GM18511 (cell line): ENCODE measurements around the gene TSHZ3.

Experiments used
- ATAC-seq: cut with Tn5 transposase; IDR thresholded peaks from one replicate; pipeline ENCODE4 v1.9.1; 2021; ENCODE audit warnings: mild to moderate bottlenecking, moderate library complexity; ENCODE audit not compliant: unreplicated experiment

TSHZ3 gene

GRCh38 chr19:31314849-31315629 lies 34.2 kb downstream of the TSHZ3 start:
- ATAC-seq, result no peak

- ATAC-seq, result no peak
Measured at GRCh38 chr19:31314156-31314555, 35.1 kb downstream of the TSHZ3 start.

DNA sequence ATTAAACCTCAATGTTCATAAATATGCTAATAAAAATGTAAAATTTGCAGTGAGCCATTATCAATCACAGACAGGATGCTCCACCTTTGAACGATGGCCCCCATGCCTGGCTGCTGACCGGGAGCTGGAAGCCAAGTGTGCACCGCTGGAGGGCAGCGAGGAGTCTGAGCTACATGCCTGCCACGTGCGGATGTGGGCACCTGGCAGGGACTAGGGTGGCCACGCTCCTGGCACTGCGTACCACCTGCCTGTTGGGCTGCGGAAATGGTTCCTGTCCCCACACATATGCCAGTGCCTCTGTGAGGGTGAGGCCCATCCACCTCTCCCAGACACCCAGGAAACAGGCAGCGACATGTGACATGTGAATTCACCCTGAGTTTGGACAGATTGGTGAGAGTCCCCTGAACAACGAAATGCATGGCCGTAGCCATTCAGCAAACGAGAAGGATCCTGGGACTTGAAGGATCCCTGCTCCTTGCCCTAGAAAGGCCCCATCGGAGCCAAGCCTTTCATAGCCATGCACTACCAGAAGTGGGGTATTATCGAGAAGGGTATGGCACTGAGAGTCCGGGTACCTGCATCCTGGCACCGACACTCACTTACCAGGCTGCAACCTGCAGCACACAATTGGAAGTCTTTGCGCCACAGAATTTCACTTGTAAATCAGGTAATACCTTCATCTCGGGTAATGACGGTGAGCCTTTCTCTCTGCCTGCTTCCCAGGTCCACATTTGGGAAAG lies 35.8 kb downstream of the TSHZ3 start:
- no peak for ATAC-seq

DNA sequence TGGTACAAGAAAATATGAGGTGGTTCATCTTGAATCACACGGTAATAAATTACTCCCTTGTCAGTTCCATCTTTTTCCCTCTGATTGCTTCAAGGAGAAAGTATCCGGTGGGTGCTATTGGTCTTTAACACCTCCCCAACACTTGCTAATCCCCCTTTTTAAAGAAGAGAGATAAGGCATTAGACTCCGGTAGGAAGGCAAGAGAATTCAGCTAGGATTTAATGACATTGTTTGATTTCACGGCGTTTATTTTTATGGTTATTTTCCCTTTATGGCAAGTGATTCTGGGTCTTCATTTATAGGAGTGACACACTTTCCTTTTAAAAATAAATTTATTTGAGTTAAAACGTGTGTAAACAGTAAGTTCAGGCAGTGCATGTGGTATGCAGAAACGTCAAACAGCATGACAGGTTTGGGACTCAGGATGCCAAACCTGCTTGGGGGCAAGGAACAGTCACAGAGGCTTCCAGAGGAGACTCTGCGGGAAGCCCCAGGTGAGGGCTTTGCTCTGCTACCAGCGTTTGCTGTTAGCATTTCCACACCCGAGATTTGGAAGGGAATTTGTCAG lies 36.5 kb downstream of the TSHZ3 start:
- no peak for ATAC-seq

DNA sequence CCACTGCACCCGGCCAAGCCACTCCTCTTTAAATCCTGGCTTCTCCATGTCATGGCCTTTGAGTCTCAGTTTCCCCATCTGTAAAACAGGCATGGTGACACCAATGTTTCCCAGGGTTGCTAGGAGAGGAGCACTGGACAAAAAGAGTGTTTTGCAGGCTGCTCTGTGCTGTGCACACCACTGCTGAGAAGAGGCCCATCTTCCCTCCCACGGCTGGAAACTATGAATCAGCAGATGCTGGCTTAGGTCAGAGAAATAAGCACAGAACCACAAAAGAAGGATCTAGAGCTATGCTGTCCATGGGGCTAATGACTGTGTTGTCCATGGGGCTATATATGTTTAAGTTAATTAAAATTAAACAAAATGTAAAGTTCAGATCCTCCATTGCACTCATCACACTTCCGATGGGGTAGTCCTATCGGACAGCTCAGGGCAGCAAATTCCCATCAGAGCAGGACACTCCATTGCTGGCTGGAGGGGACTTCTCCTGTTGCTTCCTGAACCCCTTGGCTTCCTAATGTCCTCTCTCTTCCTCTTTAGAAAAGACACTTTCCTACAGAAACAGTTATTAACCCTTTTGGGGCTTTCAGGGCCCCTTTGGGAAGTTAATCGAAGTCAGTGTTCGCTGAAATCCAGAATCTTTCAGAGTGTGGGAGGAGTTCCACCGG lies 37.1 kb downstream of the TSHZ3 start:
- no peak for ATAC-seq

- ATAC-seq, result no peak
Measured at GRCh38 chr19:31310432-31311133, 38.7 kb downstream of the TSHZ3 start.

GRCh38 chr19:31308781-31309180 lies 40.5 kb downstream of the TSHZ3 start:
- ATAC-seq, result no peak

DNA sequence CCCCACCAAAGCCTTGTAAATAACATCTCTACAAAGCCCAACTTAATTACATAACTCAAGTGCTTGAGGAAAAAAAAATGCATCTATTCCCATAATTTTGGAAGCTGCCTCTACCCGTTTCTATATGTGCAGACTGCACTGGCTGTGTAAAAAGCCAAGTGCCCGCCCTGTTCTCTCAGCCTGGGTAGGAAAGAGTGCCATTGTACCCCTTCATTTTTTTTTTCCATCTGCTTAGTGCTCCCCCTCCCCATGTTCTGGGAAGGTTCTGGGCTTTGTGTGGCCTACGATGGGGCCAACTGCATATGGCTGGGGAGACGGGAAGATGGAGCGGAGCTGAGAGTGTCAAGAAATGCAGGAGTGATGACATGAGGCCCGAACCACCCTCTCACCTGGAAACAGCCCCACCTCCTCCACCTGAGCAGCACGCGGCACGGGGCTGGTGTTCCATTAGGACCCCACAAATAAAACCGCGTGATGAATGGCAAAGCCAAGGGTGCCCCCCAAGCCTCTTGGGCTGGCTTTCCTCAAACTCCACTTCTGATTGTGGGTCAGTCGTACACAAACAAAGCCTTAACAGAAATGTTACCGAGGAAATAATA lies 42.1 kb downstream of the TSHZ3 start:
- ATAC-seq, result no peak

GRCh38 chr19:31306006-31306753 lies 43.1 kb downstream of the TSHZ3 start:
- no peak for ATAC-seq

DNA sequence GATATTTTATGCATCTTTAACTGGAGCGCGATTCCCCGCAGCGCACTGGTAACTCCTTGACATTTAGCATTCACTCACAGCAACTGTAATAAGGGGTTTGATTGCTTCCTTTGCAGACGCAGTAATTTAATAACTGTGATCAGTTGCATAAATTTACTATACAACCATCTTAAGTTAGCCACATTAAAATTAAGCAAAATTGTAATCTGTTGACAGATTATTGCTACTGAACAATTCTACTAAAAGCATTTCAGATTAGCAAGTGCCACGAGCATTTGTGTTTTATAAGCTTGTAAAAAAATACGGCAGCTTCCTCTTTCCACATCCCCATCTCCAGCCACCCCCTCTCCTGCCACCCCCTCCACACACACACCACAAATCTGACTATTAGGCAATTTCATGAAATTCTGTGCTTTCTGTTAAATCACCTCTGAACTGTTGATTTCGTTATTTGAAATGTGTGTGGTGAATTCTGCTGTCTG lies 44.4 kb downstream of the TSHZ3 start:
- ATAC-seq, result no peak

DNA sequence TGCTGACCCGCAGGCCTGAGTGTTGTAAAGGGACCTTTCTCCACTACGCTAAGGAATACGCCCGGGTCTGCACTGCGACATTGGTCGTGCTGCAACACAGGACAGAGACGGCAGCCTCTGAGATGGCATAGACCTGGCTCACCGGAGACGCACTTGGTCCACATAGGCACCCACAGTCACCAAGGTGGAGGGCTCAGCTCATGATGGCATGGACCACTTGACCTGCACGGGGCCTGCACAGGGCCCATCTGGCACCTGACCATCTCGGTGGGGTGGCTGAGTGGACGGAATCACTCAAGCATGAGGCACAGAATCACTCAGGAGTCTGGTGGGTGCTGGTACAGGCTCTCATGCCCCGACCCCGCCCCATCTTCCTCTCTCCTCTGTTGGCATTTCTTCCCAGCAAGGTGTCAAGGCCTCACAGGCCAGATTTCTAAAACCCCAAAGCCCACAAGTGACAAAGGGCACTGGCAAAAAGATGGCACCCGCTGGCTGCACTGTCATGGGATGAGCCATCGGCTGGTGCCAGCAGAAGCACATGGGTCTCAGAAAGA lies 45.9 kb downstream of the TSHZ3 start:
- no peak for ATAC-seq

DNA sequence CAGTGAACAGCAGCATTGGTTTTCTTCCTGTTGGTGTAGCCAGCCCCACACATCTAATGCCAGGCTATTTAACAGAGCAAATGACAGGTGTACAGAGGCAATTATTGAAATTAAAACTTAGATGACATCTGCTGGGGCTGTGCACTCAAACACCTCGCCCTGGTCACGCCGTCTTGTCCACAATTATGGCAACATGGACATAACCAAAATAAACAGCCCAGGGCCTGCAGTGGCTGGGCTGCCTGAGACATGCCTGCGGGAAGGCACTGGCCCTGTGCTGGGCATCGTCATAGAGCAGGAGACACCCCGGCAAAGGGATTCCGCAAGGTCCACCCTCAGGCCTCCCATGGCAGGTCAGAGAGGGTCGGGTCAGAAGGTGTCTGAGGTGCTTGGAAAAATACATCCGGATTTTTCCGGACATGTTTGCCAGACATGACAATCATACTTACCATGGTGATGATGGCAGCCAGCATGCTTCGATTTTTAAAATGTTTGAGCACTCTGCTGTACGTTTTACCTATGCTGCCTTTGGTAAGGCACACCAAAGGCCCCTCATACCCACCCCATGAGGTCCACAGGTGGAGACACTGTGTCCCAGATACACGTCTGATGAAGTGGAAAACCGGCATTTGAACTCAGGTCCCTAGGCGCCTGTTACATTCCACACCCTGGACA lies 47.8 kb downstream of the TSHZ3 start:
- ATAC-seq, result no peak

- no peak for ATAC-seq
Measured at GRCh38 chr19:31300422-31300821, 48.8 kb downstream of the TSHZ3 start.

- ATAC-seq, result no peak
Measured at GRCh38 chr19:31299665-31300064, 49.6 kb downstream of the TSHZ3 start.

DNA sequence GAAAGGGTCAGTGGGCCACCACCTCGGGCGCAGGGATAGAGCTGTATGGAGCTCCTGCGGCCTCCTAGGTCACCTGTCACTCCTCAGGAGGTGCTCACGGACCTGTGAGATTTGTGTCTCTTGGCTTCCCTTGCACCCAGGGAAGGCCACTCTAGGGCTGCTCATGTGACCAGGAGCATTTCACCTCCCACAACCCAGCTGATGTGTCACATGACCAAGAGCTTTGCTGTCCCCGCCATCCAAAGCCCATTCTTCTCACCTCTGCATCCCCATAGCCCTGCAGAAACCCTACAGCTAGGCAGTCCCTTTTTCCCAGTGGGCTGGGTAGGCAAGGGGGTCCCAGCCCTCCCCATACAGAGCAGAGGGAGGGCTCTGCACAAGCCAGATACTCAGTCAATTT lies 51.2 kb downstream of the TSHZ3 start:
- no peak for ATAC-seq

- no peak for ATAC-seq
Measured at GRCh38 chr19:31296741-31297390, 52.4 kb downstream of the TSHZ3 start.

GRCh38 chr19:31294189-31294588 lies 55.0 kb downstream of the TSHZ3 start:
- ATAC-seq, result no peak

- ATAC-seq, result no peak
Measured at GRCh38 chr19:31292639-31293185, 56.5 kb downstream of the TSHZ3 start.
